ENCODE results near the gene ATP6V0B.

The ATP6V0B gene

GRCh38 chr1:43944860-43945259 is 29.9 kb upstream of the ATP6V0B start:
- no peaks in the 10 kb centered on the region for H3K36me3 ChIP-seq (ENCODE audit: insufficient read depth, low read length)
- peak overlapping the region; percentile 21 for H3K4me2 ChIP-seq (ENCODE audit: low read depth, low read length, poor library complexity, severe bottlenecking)
- no peak overlapping the region for H3K9ac ChIP-seq (ENCODE audit: low read depth, low read length, poor library complexity, severe bottlenecking)
- H4K20me1 ChIP-seq (ENCODE audit: insufficient read depth, low read length, poor library complexity, severe bottlenecking) = no peaks in the 10 kb centered on the region
- no peaks in the 10 kb centered on the region for H3K27me3 ChIP-seq (ENCODE audit: insufficient read depth, low read length, poor library complexity, severe bottlenecking)
- H3K79me2 ChIP-seq (ENCODE audit: insufficient read depth, low read length) = peaks cover 17% of the 10 kb centered on the region
- H3K4me1 ChIP-seq (ENCODE audit: insufficient read depth, low read length, poor library complexity, severe bottlenecking) = peaks cover 20% of the 10 kb centered on the region
- H2AFZ ChIP-seq (ENCODE audit: low read length) = no peak overlapping the region
- H3K9me3 ChIP-seq (ENCODE audit: insufficient read depth, low read depth, low read length) = no peaks in the 10 kb centered on the region
- no peaks in the 10 kb centered on the region for H3F3A ChIP-seq (ENCODE audit: low read depth)
- no peak overlapping the region for H3K4me3 ChIP-seq (ENCODE audit: low read length, poor library complexity, severe bottlenecking)
- no peaks in the 10 kb centered on the region for H3K9me2 ChIP-seq (replicated peaks; ENCODE audit: low read depth, low read length)
- no peak for TF ChIP-seq CTCF (conservative IDR thresholded peaks at IDR 0.05; ENCODE audit: low read length)

- Histone ChIP-seq H3K79me2 (ENCODE audit: insufficient read depth, low read length) (peaks cover 17% of the 10 kb centered on the region), H3K9ac (ENCODE audit: low read depth, low read length, poor library complexity, severe bottlenecking) (peak overlapping the region; percentile 96), H3K4me1 (ENCODE audit: insufficient read depth, low read length, poor library complexity, severe bottlenecking) (peaks cover 20% of the 10 kb centered on the region), H3K9me2 (replicated peaks; ENCODE audit: low read depth, low read length) (no peaks in the 10 kb centered on the region), H3F3A (ENCODE audit: low read depth) (no peaks in the 10 kb centered on the region), H3K27me3 (ENCODE audit: insufficient read depth, low read length, poor library complexity, severe bottlenecking) (no peaks in the 10 kb centered on the region), H3K9me3 (ENCODE audit: insufficient read depth, low read depth, low read length) (no peaks in the 10 kb centered on the region), H3K4me2 (ENCODE audit: low read depth, low read length, poor library complexity, severe bottlenecking) (peak overlapping the region; percentile 99), H3K4me3 (ENCODE audit: low read length, poor library complexity, severe bottlenecking) (peak overlapping the region; percentile 97), H3K36me3 (ENCODE audit: insufficient read depth, low read length) (no peaks in the 10 kb centered on the region), H4K20me1 (ENCODE audit: insufficient read depth, low read length, poor library complexity, severe bottlenecking) (no peaks in the 10 kb centered on the region), H2AFZ (ENCODE audit: low read length) (peak overlapping the region; percentile 96)
- TF ChIP-seq EZH2phosphoT487 (IDR thresholded peaks at IDR 0.05; ENCODE audit: borderline replicate concordance) (no peak), CTCF (conservative IDR thresholded peaks at IDR 0.05; ENCODE audit: low read length) (no peak)
Measured at GRCh38 chr1:43945674-43946235, 29.0 kb upstream of the ATP6V0B start.

DNA sequence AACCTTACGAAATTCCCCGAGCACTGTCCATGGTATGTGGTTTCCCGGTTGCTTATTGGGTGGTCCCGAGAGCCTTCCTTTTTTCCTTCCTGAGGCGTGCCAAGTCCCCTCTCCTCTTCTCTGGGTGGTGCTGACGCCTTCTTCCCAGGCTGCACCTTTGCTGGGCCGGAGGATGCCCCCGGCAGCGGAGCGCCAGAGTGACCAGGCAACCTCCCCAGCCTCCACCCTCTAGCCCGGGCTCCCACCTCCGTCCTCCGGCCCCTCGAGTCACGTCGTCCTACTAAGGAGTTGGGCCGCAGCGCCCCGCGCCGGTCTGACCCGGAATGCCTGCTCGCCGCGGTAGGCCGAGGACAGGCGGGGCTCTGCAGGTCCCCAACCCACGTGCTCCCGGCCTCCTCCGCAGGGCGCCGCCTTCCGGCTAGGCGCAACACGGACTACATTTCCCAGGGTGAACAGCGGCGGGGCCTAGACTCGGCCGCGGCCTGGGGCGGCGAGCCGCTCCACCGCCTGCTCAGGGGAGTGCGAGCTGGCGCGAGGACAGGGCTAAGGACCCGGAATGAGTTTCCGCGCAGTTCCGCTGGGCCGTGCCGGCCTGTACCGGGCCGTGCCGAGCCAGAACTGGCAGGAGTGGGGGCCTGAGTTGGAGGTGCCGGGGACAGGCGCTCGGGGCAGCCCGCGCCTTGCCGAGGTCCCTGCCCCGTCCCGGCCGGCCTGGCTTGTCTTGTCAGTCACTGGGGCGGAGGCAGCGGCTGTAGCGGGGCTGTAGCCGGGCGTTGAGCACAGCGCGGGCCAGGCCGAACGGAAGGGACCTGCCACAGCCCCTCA is 28.3 kb upstream of the ATP6V0B start, which contains the start of gene IPO13:
TSS of gene IPO13 (plus strand) at position 715 of the 825 bp plus-strand sequence. CDS start 651 bp downstream, outside the sequence.
- Histone ChIP-seq H3K79me2 (ENCODE audit: insufficient read depth, low read length) (peaks cover 17% of the 10 kb centered on the region), H2AFZ (ENCODE audit: low read length) (peak within 1 kb of the TSS; percentile 97), H3K4me2 (ENCODE audit: low read depth, low read length, poor library complexity, severe bottlenecking) (peak within 1 kb of the TSS; percentile 99), H4K20me1 (ENCODE audit: insufficient read depth, low read length, poor library complexity, severe bottlenecking) (no peaks in the 10 kb centered on the region), H3K4me3 (ENCODE audit: low read length, poor library complexity, severe bottlenecking) (peak within 1 kb of the TSS; percentile 97), H3K36me3 (ENCODE audit: insufficient read depth, low read length) (no peaks in the 10 kb centered on the region), H3K9ac (ENCODE audit: low read depth, low read length, poor library complexity, severe bottlenecking) (peak within 1 kb of the TSS; percentile 96), H3K27me3 (ENCODE audit: insufficient read depth, low read length, poor library complexity, severe bottlenecking) (no peaks in the 10 kb centered on the region), H3K4me1 (ENCODE audit: insufficient read depth, low read length, poor library complexity, severe bottlenecking) (peaks cover 20% of the 10 kb centered on the region), H3F3A (ENCODE audit: low read depth) (no peaks in the 10 kb centered on the region), H3K9me2 (replicated peaks; ENCODE audit: low read depth, low read length) (no peaks in the 10 kb centered on the region), H3K9me3 (ENCODE audit: insufficient read depth, low read depth, low read length) (no peaks in the 10 kb centered on the region)
- TF ChIP-seq CTCF (conservative IDR thresholded peaks at IDR 0.05; ENCODE audit: low read length) (peak; percentile 78), EZH2phosphoT487 (IDR thresholded peaks at IDR 0.05; ENCODE audit: borderline replicate concordance) (no peak)

Data from Loucy (cell line).